Breast epithelium (tissue), 3 donors: ENCODE results near the gene EIF4B.

Experiments used
- CTCF ChIP-seq, 3 donors: fragments of 450-650 bp; IDR thresholded peaks; one replicate each; pipeline ENCODE4 v1.5.1; 2016 to 2017; ENCODE audit warnings: antibody characterized with exemption in 3 of 3, mild to moderate bottlenecking in 3 of 3, moderate library complexity in 3 of 3
- POLR2AphosphoS5 ChIP-seq, 3 donors: sonication (generic); formaldehyde crosslinking; IDR thresholded peaks; one replicate each; pipeline ENCODE4 v1.6.1; 2017; ENCODE audit warnings: antibody characterized with exemption in 3 of 3

DNA sequence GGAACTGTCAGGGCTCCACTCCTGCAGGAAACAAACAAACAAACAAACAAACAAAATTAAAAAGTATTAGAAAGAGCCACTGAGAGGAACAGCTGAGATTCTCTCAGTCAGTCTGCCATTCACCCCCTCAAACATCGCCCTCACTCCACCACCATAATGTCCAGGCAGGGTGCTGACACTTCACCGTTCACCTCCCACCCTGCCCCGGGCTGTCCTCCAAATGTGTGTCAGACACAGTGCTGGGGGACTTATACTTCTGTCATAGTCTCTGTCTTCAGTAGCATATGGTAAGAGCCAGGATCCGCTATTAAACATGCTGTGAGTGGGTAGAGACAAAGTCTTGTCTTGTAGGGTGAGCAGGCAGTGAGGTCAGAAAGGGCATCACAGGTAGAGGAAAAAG lies 29.1 kb upstream of the EIF4B start:
- no peak for TF ChIP-seq POLR2AphosphoS5 (IDR thresholded peaks at IDR 0.05)
- no peak for TF ChIP-seq CTCF (IDR thresholded peaks at IDR 0.05)
